ENCODE data around the gene C1S.
"Not testable (repeated sequence)": the region's sequence is repeated elsewhere in the genome, so short reads cannot be mapped to it uniquely, and the experiment has no call there.

C1S gene

GRCh38 chr12:7045913-7046312, 14.6 kb upstream of the C1S start:
- WGBS (ENCODE audit: extremely low coverage, insufficient coverage, insufficient read length): no CpG with 5 or more reads among the region's 9 CpGs
- Histone ChIP-seq H4K12ac (ENCODE audit: low read depth, low read length) (no peak overlapping the region), H2BK120ac (ENCODE audit: insufficient read depth, low read length, poor library complexity) (no peak overlapping the region), H3K4me3 (ENCODE audit: low read depth, low read length) (no peak overlapping the region), H2AK5ac (ENCODE audit: low read length) (no peak overlapping the region), H3K14ac (ENCODE audit: low read length) (no peak overlapping the region), H3K79me1 (ENCODE audit: low read length) (no peaks in the 10 kb centered on the region), H3K23ac (ENCODE audit: low read length) (no peak overlapping the region), H3K9ac (ENCODE audit: low read length) (no peak overlapping the region), H3K4me1 (ENCODE audit: control insufficient read depth in 1 of 2, insufficient read depth in 2 of 2, low read length in 2 of 2) (no peaks in the 10 kb centered on the region), H3K4me2 (ENCODE audit: low read length) (no peak overlapping the region), H2BK5ac (ENCODE audit: low read depth, low read length, poor library complexity) (no peak overlapping the region), H3K79me2 (ENCODE audit: control insufficient read depth, insufficient read depth, low read length, poor library complexity) (no peaks in the 10 kb centered on the region), H3K18ac (ENCODE audit: low read length) (no peak overlapping the region), H2AFZ (ENCODE audit: insufficient read depth, low read length, poor library complexity) (no peak overlapping the region), H3K9me3 (ENCODE audit: insufficient read depth, low read depth, low read length) (no peaks in the 10 kb centered on the region), H4K8ac (ENCODE audit: low read depth, low read length) (no peak overlapping the region), H3K27ac (ENCODE audit: low read depth, low read length) (no peak overlapping the region), H2BK12ac (ENCODE audit: low read length) (no peak overlapping the region), H3K27me3 (ENCODE audit: insufficient read depth, low read length) (no peaks in the 10 kb centered on the region), H3K36me3 (ENCODE audit: control insufficient read depth in 1 of 2, insufficient read depth in 2 of 2, low read length in 2 of 2) (no peaks in the 10 kb centered on the region), H3K4ac (ENCODE audit: low read depth, low read length) (no peak overlapping the region), H4K91ac (ENCODE audit: low read depth, low read length) (no peak overlapping the region)
- no peak for DNase-seq

- no peak overlapping the region for H2BK5ac ChIP-seq (ENCODE audit: low read depth, low read length, poor library complexity)
- no peak overlapping the region for H3K4me2 ChIP-seq (ENCODE audit: low read length)
- H3K9me3 ChIP-seq (ENCODE audit: insufficient read depth, low read depth, low read length): no peaks in the 10 kb centered on the region
- no peak overlapping the region for H3K4me3 ChIP-seq (ENCODE audit: low read depth, low read length)
- no peak overlapping the region for H2AFZ ChIP-seq (ENCODE audit: insufficient read depth, low read length, poor library complexity)
- no peak overlapping the region for H2AK5ac ChIP-seq (ENCODE audit: low read length)
- no peak overlapping the region for H3K27ac ChIP-seq (ENCODE audit: low read depth, low read length)
- no peak overlapping the region for H4K91ac ChIP-seq (ENCODE audit: low read depth, low read length)
- no peaks in the 10 kb centered on the region for H3K36me3 ChIP-seq (ENCODE audit: control insufficient read depth in 1 of 2, insufficient read depth in 2 of 2, low read length in 2 of 2)
- H3K18ac ChIP-seq (ENCODE audit: low read length): no peak overlapping the region
- no peak overlapping the region for H4K12ac ChIP-seq (ENCODE audit: low read depth, low read length)
- no peak overlapping the region for H3K9ac ChIP-seq (ENCODE audit: low read length)
- H3K4ac ChIP-seq (ENCODE audit: low read depth, low read length): no peak overlapping the region
- H3K27me3 ChIP-seq (ENCODE audit: insufficient read depth, low read length): no peaks in the 10 kb centered on the region
- no peaks in the 10 kb centered on the region for H3K4me1 ChIP-seq (ENCODE audit: control insufficient read depth in 1 of 2, insufficient read depth in 2 of 2, low read length in 2 of 2)
- no peak overlapping the region for H4K8ac ChIP-seq (ENCODE audit: low read depth, low read length)
- no peak overlapping the region for H3K14ac ChIP-seq (ENCODE audit: low read length)
- no CpG with 5 or more reads among the region's 5 CpGs for WGBS (ENCODE audit: extremely low coverage, insufficient coverage, insufficient read length)
- H3K23ac ChIP-seq (ENCODE audit: low read length): no peak overlapping the region
- H3K79me1 ChIP-seq (ENCODE audit: low read length): no peaks in the 10 kb centered on the region
- DNase-seq: no peak
- no peak overlapping the region for H2BK12ac ChIP-seq (ENCODE audit: low read length)
- no peaks in the 10 kb centered on the region for H3K79me2 ChIP-seq (ENCODE audit: control insufficient read depth, insufficient read depth, low read length, poor library complexity)
- H2BK120ac ChIP-seq (ENCODE audit: insufficient read depth, low read length, poor library complexity): no peak overlapping the region
These were observed 14.0 kb upstream of the C1S start for GRCh38 chr12:7046383-7047105.

DNA sequence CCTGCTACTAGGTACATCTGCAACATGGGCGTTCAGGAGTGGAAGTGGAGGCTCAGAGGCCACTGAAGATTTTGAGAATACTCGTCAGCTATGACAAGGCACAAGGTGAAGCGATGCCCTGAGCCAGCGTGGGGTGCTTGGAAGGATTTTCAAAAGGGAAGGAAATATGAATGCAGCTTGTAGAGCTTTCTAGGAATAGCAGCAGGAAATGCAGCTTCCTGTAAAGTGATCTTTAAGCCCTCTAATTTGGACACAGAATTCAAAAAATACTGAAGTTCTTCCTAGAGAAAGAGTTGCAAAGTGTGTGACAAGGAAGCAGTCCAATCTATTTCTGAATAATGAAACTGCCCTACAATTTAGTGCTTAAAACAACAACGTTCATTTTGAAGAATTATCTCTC, 13.2 kb upstream of the C1S start:
- Histone ChIP-seq H3K4me1 (ENCODE audit: control insufficient read depth in 1 of 2, insufficient read depth in 2 of 2, low read length in 2 of 2) (no peaks in the 10 kb centered on the region), H2BK12ac (ENCODE audit: low read length) (no peak overlapping the region), H3K4me2 (ENCODE audit: low read length) (no peak overlapping the region), H4K91ac (ENCODE audit: low read depth, low read length) (no peak overlapping the region), H3K9ac (ENCODE audit: low read length) (no peak overlapping the region), H3K4ac (ENCODE audit: low read depth, low read length) (no peak overlapping the region), H2BK5ac (ENCODE audit: low read depth, low read length, poor library complexity) (no peak overlapping the region), H3K18ac (ENCODE audit: low read length) (no peak overlapping the region), H3K36me3 (ENCODE audit: control insufficient read depth in 1 of 2, insufficient read depth in 2 of 2, low read length in 2 of 2) (no peaks in the 10 kb centered on the region), H3K79me1 (ENCODE audit: low read length) (no peaks in the 10 kb centered on the region), H4K8ac (ENCODE audit: low read depth, low read length) (no peak overlapping the region), H3K4me3 (ENCODE audit: low read depth, low read length) (no peak overlapping the region), H2AFZ (ENCODE audit: insufficient read depth, low read length, poor library complexity) (no peak overlapping the region), H3K27ac (ENCODE audit: low read depth, low read length) (no peak overlapping the region), H3K27me3 (ENCODE audit: insufficient read depth, low read length) (no peaks in the 10 kb centered on the region), H3K9me3 (ENCODE audit: insufficient read depth, low read depth, low read length) (no peaks in the 10 kb centered on the region), H2AK5ac (ENCODE audit: low read length) (no peak overlapping the region), H4K12ac (ENCODE audit: low read depth, low read length) (no peak overlapping the region), H3K14ac (ENCODE audit: low read length) (no peak overlapping the region), H3K23ac (ENCODE audit: low read length) (no peak overlapping the region), H2BK120ac (ENCODE audit: insufficient read depth, low read length, poor library complexity) (no peak overlapping the region), H3K79me2 (ENCODE audit: control insufficient read depth, insufficient read depth, low read length, poor library complexity) (no peaks in the 10 kb centered on the region)
- no CpG with 5 or more reads among the region's 5 CpGs for WGBS (ENCODE audit: extremely low coverage, insufficient coverage, insufficient read length)
- no peak for DNase-seq

- no CpG with 5 or more reads among the region's 10 CpGs for WGBS (ENCODE audit: extremely low coverage, insufficient coverage, insufficient read length)
- H4K8ac ChIP-seq (ENCODE audit: low read depth, low read length); H3K4me1 ChIP-seq (ENCODE audit: control insufficient read depth in 1 of 2, insufficient read depth in 2 of 2, low read length in 2 of 2); DNase-seq; H3K36me3 ChIP-seq (ENCODE audit: control insufficient read depth in 1 of 2, insufficient read depth in 2 of 2, low read length in 2 of 2); H3K4me2 ChIP-seq (ENCODE audit: low read length); H3K9ac ChIP-seq (ENCODE audit: low read length); H2BK120ac ChIP-seq (ENCODE audit: insufficient read depth, low read length, poor library complexity); H3K27me3 ChIP-seq (ENCODE audit: insufficient read depth, low read length); H3K23ac ChIP-seq (ENCODE audit: low read length); H3K4ac ChIP-seq (ENCODE audit: low read depth, low read length); H2BK5ac ChIP-seq (ENCODE audit: low read depth, low read length, poor library complexity); H3K79me1 ChIP-seq (ENCODE audit: low read length); H3K27ac ChIP-seq (ENCODE audit: low read depth, low read length); H2AFZ ChIP-seq (ENCODE audit: insufficient read depth, low read length, poor library complexity); H4K12ac ChIP-seq (ENCODE audit: low read depth, low read length); H4K91ac ChIP-seq (ENCODE audit: low read depth, low read length); H2AK5ac ChIP-seq (ENCODE audit: low read length); H3K4me3 ChIP-seq (ENCODE audit: low read depth, low read length); H3K18ac ChIP-seq (ENCODE audit: low read length); H3K79me2 ChIP-seq (ENCODE audit: control insufficient read depth, insufficient read depth, low read length, poor library complexity); H2BK12ac ChIP-seq (ENCODE audit: low read length); H3K14ac ChIP-seq (ENCODE audit: low read length); H3K9me3 ChIP-seq (ENCODE audit: insufficient read depth, low read depth, low read length): not testable (repeated sequence)
These were observed 11.0 kb upstream of the C1S start for GRCh38 chr12:7049445-7049951.
